ENCODE data around the gene SLC38A1. TPM values are rescaled to one million over a fixed set of nuclear protein-coding genes. Genes with fewer than 3 reads are reported as not detected.

The SLC38A1 gene
- total RNA-seq, 1 donor from 2014 or later: 181 TPM

DNA sequence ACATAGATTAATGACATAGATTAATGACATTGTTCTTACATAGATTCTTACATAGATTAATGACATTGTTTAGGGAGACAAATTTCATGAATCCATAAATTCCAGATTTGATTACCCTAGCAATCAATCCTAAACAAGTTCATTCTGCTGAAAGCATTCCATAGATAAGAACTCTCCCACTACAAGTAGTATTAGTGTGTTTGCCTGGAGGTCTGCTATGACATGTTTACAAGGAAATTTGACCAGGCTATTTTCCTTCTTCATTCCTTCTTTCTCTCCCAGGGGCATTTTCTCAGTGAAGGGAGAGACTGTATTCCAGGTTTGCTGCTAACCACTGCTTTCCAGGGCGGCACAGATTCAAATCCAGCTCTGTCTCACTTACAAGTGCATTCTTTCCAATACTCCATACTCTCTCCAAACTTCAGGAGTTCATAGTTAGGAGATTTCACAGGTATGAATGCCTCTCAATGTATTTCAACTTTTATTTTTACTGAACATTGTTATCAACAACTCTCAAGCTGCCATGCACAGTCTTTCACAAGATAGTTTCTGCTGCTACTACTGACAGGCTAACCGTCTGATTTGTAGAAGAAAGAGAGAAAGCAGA is 134.5 kb downstream of the SLC38A1 start:
- no peaks in the 10 kb centered on the region for H3K9me3 Mint-ChIP-seq
- no peaks in the 10 kb centered on the region for H3K4me1 Mint-ChIP-seq
- no peak overlapping the region for H3K27ac Mint-ChIP-seq

GRCh38 chr12:46133751-46134150 is 135.1 kb downstream of the SLC38A1 start:
- intact Hi-C loops (cut with micrococcal nuclease): no loop called here
- Mint-ChIP-seq H3K4me3 (no peak overlapping the region), H3K27me3 (peaks cover 45% of the 10 kb centered on the region), H3K4me1 (no peaks in the 10 kb centered on the region), H3K36me3 (ENCODE audit: low read depth) (no peaks in the 10 kb centered on the region), H3K9me3 (no peaks in the 10 kb centered on the region), H3K27ac (no peak overlapping the region)
- no peak for DNase-seq

More for the DNA sequence above, 134.5 kb downstream of the SLC38A1 start:
- Mint-ChIP-seq H3K4me3 (no peak overlapping the region), H3K27me3 (peaks cover 43% of the 10 kb centered on the region), H3K36me3 (ENCODE audit: low read depth) (no peaks in the 10 kb centered on the region)
- no peak for DNase-seq
- intact Hi-C loops (cut with micrococcal nuclease): no loop called here

Other genes with a start within 250 kb of the SLC38A1 start
- gene SLC38A2, start 103.7 kb upstream of the SLC38A1 start, total RNA-seq: 158 and 168 TPM in 2 replicates